Activated CD4-positive, alpha-beta T cell treated with anti-CD3 and anti-CD28 coated beads for 48 hours (primary cell): ENCODE results near the gene YIPF2.

Experiments used
- DNase-seq: peaks from one replicate; pipeline ENCODE4 v3.0.0-alpha.2; 2020

YIPF2 gene

DNA sequence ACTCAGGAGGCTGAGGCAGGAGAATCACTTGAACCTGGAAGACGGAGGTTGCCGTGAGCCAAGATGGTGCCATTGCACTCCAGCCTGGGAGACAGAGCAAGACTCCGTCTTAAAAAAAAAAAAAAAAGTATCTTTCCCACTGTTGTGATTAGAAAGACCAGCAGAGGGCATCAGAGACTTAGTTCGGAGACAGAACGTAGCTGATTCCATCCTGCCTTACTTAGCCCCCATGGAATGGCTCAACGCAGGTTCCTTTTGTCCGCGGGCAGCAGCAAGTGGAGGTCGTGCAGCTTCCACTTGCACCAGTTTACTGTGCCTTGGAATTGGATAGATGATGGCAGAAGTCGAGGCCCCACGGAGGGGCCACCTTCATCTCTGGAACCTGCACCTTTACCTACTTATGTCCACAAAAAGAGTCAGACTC is 8.2 kb upstream of the YIPF2 start:
- DNase-seq = peak; percentile 33

DNA sequence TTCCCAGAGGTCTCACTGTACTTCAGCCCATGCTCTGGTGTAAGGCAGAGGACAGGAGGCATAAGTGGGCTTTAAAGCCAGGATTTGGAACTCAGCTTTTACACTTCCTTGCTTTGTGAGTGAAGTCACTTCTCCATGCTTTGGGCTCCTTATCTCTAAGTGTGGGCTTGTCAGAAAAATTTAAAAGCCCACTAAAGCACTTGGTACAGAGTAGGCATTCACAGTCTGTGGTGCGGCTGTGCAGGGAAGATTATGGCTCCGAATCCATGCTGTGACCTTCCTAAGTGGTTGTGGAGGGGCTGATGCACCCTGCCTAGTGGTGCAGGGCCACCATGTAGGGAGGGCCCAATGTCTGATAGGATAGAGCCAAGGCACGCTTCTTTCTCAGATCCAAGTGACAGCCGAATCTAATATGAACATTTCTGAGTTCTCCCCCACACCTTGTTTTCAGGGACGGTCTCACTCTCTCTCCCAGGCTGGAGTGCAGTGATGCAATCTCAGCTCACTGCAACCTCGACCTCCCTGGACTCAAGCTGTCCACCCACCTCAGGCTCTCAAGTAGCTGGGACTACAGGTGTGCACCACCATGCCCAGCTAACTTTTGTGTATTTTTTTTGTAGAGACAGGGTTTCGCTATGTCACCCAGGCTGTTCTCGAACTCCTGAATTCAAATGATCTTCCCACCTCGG is 7.1 kb upstream of the YIPF2 start:
- DNase-seq = no peak

DNA sequence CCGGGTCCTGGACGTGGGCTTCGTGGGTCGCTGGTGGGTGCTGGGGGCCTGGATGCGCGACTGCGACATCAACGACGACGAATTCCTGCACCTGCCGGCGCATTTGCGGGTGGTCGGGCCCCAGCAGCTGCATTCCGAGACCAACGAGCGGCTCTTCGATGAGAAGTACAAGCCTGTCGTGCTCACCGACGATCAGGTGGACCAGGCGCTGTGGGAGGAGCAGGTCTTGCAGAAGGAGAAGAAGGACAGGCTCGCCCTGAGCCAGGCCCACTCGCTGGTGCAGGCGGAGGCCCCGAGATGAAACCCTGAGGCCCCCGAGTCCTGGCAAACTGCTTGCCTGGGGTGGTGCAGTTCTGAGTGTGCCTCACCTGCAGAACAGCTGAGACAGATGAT is 959 bp upstream of the YIPF2 start:
- DNase-seq = no peak

DNA sequence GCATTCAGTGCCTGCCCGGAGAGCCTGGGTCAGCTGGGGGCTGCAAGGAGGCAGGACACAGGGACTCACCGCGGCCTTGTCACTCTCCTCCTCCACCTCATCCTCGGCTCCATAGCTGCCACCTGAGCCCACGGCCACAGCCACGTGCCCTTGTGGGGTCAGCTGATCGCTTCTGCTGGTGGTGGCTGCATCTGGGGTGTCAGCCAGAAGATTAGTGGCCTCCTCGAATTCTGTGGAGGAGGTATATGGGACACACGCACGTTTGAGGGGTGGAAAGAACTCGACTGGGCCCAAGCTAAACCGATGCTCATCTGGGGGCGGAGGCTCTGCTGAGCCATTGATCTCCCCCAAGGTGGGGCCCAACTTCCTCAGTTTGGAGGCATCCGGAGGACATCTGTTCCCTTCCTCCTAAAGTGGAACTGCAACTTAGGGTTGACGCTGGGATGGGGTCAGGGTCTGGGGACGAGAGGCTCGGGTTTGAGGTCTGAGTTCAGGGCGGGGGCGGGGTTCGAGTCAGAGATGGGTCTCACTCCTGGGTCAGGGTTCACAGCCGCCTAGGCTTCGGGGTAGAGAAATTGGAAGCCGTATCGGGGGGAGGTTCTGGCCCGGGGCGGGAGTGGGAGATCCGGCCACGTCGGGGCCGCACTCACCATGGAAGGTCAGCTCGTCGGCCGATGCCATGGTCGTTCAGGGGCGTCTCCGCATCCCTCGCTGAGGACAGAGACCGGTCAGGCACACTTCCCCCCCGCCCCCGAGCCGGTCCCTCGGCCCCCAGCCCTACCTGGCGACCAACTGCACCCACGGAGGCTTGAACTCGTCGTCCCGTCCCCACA is 493 bp downstream of the YIPF2 start:
- peak; percentile 21 for DNase-seq

DNA sequence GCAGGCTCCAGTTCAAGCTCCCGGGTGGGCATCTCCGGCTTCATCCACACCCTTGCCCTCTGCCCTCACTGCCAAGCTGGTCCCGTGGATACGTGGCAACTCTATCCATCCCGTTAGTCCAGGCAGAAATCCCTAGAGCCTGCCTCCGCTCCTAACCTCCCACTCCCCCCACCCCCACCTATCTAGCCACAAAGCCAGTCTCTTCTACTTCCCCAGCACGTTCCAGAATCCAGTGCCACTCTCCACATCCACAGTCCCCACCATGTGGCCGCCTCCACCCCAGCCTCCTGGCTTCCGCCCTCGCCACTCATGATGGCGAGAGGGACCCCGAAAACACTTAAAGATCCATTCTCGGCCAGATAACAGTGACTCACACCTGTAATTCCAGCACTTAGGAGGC is 3.8 kb downstream of the YIPF2 start:
- DNase-seq = no peak

DNA sequence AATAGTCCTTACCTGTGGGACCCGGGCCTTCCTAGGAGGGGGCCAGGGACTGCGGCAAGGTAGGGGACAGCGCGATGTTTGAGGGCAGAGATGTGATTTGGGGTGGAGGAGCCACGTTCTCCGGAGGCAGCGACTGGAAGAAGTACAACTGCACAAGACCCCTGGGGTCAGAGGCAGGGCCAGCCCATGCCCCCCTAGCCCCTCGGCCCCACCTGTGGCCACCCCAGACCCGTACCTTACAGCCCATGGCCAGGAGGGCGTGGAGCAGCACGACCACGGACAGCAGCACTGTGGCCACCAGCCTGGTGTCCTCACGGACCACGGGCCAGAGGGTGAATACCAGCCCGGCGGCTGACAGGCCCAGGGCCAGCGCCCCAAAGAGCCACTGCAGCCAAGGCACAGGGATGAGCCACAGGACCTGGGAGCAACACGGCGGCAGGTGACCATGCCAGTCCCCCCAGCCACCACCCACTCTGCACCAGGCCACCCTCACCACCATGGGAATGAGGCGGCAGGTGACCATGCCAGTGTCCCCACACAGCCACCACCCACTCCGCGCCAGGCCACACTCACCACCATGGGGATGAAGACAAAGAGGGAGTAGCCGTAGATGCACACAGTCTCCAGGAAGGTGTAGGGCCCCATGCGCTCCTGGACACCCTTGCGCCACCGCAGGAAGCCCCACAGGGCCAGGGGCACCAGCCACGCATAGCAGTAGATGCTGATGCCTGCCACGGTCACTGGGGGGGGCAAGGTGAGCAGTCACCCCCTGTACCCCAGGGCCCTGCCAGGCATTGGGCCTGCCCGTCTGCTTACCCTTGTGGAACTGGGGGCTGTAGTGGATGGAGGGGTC is 5.0 kb downstream of the YIPF2 start:
- no peak for DNase-seq

DNA sequence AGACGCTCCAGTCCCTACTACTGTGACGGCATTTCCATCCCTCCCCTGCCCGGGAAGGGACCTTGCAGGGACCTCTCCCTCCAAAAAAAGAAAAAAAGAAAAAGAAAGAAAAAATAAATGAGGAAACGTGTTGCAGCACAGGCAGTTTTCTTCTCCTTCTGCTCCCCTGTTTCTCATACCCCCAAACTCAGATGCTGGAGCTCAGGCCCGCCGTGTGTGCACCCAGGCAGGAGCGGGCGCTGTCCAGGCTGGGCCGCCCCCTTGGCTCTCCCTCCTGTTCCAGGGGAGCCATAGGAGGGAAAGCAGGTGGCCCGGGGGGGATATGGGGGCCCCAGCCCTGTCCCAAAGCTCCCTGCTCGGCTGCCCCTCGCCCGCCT is 5.8 kb downstream of the YIPF2 start:
- DNase-seq = no peak

DNA sequence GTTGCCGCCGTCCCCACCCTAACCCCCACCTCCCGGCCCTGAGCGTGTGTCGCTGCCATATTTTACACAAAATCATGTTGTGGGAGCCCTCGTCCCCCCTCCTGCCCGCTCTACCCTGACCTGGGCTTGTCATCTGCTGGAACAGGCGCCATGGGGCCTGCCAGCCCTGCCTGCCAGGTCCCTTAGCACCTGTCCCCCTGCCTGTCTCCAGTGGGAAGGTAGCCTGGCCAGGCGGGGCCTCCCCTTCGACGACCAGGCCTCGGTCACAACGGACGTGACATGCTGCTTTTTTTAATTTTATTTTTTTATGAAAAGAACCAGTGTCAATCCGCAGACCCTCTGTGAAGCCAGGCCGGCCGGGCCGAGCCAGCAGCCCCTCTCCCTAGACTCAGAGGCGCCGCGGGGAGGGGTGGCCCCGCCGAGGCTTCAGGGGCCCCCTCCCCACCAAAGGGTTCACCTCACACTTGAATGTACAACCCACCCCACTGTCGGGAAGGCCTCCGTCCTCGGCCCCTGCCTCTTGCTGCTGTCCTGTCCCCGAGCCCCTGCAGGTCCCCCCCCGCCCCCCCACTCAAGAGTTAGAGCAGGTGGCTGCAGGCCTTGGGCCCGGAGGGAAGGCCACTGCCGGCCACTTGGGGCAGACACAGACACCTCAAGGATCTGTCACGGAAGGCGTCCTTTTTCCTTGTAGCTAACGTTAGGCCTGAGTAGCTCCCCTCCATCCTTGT is 6.4 kb downstream of the YIPF2 start:
- no peak for DNase-seq

DNA sequence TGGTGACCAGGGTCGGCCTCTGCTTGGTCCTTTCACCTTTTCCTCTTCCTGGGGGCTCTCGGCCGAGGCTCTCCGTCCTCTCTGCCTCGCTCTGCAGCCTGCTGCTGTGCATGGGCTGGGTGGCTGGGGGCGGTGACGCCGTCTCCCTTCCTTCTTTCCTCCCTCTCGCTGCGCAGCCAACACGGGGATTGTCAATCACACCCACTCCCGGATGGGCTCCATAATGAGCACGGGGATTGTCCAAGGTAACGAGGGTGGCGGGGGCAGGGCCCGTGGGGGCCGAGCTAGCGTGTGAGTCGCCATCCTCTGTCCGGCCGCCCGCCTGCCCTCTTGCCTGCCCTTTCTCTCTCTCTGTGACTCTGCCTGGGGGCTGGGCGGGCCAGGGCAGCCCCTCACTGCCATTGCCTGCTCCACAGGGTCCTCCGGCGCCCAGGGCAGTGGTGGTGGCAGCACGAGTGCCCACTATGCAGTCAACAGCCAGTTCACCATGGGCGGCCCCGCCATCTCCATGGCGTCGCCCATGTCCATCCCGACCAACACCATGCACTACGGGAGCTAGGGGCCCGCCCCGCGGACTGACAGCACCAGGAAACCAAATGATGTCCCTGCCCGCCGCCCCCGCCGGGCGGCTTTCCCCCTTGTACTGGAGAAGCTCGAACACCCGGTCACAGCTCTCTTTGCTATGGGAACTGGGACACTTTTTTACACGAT is 7.1 kb downstream of the YIPF2 start:
- no peak for DNase-seq

DNA sequence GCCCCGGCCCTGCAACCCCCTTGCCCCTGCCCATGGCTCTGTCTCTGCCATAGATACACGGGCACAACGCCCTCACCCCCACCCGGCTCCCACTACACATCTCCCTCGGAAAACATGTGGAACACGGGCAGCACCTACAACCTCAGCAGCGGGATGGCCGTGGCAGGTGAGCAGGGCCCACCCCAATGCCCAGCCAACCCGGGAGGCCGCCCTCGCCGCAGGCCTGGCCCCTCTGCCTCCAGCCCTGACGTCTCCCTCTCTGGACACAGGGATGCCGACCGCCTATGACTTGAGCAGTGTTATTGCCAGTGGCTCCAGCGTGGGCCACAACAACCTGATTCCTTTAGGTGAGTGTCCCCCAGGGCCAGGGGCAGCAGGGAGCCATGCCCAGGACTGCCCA is 7.7 kb downstream of the YIPF2 start:
- no peak for DNase-seq

DNA sequence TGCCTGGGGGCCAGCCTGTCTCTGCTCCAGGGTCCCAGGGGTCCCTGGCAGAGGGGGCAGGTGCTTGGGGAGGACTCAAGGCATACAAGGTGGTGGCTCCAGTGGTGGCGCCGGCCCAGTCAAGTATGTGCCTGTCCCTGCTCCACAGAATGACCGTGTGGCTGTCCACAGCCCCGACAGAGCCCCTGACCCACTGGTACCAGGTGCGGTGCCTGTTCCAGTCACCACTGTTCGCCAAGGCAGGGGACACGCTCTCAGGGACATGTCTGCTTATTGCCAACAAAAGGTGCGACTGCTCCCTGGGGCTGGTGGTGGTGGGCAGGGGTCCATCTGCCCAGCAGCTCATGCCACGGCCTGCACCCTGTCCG is 8.2 kb downstream of the YIPF2 start:
- no peak for DNase-seq

DNA sequence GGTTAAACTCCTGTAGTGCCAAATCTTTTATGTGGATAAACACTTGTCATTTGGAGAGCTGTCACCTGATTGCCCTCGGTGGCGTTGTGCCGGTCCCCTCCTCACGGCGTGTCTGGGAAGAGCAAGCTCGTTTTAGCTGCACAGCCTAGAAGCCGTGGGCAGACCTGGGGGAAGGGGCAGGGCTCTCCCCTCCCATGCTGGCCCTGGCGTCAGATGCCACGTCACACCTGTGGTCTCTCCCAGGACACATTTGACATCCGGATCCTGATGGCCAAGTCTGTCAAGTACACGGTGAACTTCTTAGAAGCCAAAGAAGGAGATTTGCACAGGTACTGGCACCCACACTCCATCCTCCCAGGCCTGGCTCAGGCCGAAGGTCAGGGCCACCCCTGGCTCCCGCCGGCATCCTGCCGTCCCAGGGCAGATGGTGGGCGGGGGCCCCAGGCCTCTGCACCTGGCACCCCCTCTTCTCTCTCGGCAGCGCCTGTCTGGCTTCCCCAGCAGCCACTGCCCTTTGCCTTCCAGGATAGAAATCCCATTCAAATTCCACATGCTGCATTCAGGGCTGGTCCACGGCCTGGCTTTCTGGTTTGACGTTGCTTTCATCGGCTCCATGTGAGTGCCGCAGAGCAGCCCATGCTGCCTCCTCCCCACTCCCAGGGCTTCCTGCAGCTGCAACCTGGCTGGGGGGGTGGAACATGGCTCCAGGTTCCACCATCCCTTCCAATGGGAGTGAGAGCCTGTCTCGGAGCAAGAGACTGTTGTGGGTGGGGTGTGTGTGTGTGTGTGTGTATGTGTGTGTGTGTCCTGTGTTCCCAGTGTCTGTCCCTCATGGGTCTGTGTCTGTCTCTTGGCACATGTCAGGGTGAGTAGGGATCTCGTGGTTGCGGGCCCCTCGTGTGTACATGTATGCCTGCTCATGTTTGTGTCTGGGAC is 8.8 kb downstream of the YIPF2 start:
- no peak for DNase-seq

DNA sequence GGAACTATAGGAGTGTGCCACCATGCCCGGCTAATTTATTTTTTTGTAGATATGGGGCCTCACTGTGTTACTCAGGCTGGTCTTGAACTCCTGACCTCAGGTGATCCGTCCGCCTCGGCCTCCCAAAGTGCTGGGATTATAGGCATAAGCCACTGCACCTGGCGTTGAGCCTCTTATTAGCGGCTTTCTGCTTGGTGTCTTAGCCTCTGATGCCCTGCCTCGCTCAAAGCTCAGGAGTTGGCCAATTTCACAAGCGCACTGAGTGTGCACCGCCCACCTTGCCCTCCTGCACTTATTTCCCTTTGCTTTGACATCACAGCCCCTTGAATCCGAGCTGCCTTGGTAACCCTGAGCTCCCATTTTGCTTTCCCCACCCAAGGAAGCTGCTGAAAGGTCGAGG is 10.1 kb downstream of the YIPF2 start:
- DNase-seq = no peak

DNA sequence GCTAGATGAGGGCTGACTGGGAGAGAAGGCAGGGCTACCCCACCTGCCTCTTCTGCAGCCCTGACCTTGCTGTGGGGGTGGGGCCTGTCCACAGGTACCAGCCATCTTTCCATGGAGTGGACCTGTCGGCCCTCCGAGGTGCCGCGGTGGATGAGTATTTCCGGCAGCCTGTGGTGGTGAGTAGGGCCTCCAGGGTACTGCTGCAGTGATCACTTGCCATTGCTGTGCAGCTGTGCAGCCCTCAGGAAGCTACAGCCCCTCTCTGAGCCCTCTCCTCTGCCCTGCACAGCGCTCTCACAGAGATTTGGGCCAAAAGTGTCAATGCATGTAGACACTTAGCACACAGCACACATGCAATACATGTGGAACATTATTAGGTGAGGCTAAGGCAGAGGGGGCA is 11.8 kb downstream of the YIPF2 start:
- DNase-seq = no peak

DNA sequence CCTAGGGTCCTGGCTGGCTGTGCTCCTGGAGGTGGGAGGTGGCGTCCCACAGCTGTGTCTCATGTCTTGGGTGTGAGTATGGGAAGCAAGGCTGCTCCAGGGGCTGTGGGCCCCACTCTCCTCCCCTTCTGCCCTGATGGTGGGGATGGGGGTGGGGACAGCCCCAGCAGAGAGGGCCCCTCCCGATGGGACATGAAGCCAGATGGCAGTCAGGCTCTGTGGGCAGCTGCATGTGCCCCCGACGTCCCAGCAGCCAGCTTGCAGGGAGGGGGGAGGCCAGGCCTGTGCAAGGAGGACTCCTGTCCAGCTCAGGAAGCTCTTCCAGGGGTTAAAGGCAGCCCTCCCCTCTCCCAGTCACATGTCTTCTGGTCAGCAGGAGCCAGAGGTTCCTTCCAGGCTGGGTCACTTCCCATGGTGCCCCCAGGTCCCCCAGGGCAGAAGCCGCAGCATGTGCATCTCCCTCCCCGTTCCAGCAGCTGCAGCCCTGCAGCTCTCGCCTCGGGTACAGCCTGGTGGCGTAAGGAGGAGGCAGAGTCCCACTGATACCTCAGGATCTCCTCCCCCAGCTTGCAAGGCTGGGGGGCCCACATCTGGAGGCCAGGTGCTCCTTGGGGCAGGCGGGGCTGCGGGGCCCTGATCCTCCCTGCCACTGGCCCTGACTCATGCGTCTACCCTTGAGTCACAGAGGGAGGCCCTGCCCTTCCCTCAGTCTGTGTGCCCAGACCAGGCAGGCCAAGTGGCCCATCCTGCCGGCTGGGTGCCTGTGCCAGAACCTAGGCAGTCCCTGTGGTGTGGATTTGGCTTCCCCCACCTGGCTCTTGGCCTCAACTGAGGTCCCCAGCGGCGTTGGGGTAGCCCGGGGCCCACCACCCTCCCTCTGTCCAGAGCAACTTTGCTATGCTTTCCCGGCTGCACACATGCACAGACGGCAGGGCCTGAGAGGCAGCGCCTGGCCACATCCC is 13.0 kb downstream of the YIPF2 start:
- no peak for DNase-seq

DNA sequence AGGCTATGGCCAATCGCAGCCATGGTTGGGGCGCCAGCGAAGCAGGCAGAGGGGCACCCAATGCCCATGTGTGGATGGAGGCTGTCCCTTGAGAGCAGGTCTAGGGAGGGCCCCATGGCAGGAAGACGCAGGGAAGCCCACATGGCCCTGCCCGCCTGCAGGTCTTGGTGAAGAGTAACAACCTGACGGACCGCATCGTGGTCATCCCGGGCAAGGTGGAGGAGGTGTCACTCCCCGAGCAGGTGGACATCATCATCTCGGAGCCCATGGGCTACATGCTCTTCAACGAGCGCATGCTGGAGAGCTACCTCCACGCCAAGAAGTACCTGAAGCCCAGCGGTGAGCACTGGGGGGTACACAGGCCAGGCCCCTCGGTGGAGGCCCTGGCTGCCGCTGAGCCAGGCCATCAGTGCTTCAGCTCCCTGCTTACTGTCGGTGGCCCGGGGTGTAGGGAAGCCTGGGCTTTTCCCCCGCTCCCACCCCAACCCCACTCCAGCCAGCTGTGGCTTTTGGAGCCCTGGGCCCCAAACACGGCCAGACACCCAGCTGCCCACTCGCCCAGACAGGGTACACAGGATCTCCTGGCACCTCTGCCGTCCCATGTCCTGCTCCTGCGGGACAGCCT is 14.6 kb downstream of the YIPF2 start:
- DNase-seq = no peak

DNA sequence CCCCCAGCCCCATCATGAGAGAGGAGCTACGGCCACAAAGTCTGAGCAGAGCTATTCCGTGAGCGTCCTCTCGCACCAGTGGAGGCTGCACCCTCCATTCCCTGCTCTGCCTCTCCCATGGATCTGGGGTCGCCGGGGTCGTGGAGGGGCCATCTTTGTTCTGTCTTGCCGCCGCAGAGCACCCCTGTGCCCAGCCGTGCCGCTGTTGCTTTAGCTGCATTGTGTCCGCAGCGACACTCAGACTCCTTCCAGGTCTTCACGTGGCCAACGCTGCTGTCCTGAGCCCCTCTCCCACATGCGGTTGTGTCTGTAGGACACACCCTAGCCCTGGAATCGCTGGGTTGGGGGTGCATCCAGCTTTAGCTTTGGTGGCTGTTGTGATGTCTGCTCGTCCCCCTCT is 15.8 kb downstream of the YIPF2 start:
- no peak for DNase-seq

DNA sequence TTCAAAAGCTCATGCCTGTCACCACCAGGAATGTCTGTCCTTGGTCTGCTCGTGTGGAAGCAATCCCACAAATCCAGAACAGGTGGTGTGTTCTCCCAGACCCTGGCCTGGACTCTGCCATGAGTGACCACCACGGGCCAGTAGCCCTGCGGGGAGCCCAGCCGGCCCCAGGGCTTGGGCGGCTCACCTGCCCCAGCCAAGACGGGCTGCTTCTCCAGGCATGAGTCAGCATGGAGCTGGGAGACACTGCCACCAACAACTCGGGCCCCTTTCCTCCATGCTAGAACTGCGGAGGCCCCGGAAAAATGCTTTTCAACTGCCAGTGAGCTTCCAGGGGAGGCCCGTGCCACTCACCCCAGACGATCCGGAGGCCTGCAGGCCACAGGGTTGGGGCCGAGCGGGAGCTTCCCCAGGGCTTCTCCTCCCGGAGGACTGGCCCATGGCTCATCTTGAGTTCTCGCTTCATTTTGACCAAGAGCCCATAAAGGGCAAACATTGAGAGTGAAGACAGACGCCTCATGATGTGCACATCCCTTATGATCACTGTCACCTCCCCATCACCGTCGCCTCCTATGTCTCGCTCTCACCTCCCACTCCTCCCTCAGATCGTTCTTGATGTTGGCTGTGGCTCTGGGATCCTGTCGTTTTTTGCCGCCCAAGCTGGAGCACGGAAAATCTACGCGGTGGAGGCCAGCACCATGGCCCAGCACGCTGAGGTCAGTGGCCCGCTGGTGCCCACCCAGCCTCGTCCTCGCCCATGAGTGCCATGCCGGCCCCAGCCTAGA is 16.7 kb downstream of the YIPF2 start:
- DNase-seq = no peak
